Breast epithelium (tissue), 3 donors: ENCODE measurements around the gene TTC27.

Source experiments
- POLR2A ChIP-seq: fragments of 450-650 bp; IDR thresholded peaks from one replicate; pipeline ENCODE4 v1.6.1; 2016; ENCODE audit warnings: antibody characterized with exemption, mild to moderate bottlenecking, moderate library complexity
- POLR2AphosphoS5 ChIP-seq, 3 donors: sonication (generic); formaldehyde crosslinking; IDR thresholded peaks; one replicate each; pipeline ENCODE4 v1.6.1; 2017; ENCODE audit warnings: antibody characterized with exemption in 3 of 3
- TF ChIP-seq, protein P1 (sequence below), 3 donors: fragments of 450-650 bp; IDR thresholded peaks; one replicate each; pipeline ENCODE4 v1.5.1; 2016 to 2017; ENCODE audit warnings: antibody characterized with exemption in 3 of 3, mild to moderate bottlenecking in 3 of 3, moderate library complexity in 3 of 3

DNA sequence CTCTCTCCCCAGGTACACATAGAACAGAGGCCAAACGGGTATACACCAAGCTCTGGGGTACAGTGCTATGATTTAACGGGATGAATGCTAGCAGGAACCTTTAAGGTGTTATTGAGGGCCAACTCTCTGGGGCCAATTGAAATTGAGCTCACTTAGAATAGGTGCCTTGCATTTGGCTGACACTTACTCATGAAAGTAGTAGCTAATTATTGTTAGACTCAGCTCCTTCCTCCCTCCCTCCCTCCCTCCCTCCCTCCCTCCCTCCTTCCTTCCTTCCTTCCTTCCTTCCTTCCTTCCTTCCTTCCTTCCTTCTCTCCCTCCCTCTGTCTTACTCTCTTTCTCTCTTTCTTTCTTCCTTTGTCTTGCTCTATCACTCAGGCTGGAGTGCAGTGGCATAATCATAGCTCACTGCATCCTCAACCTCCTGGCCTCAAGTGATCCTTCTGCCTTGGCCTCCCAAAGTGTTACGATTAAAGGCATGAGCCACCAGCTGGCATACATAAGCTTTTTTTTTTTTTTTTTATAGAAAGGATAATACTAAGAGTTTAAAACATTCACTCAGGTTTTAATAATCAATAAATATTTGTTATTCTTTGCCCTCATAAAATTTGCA lies 95.7 kb downstream of the TTC27 start:
- TF ChIP-seq, protein P1, sequence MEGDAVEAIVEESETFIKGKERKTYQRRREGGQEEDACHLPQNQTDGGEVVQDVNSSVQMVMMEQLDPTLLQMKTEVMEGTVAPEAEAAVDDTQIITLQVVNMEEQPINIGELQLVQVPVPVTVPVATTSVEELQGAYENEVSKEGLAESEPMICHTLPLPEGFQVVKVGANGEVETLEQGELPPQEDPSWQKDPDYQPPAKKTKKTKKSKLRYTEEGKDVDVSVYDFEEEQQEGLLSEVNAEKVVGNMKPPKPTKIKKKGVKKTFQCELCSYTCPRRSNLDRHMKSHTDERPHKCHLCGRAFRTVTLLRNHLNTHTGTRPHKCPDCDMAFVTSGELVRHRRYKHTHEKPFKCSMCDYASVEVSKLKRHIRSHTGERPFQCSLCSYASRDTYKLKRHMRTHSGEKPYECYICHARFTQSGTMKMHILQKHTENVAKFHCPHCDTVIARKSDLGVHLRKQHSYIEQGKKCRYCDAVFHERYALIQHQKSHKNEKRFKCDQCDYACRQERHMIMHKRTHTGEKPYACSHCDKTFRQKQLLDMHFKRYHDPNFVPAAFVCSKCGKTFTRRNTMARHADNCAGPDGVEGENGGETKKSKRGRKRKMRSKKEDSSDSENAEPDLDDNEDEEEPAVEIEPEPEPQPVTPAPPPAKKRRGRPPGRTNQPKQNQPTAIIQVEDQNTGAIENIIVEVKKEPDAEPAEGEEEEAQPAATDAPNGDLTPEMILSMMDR (IDR thresholded peaks at IDR 0.05): no peak
- TF ChIP-seq POLR2A (no peak), POLR2AphosphoS5 (IDR thresholded peaks at IDR 0.05) (no peak)
